ENCODE data around the gene CZIB.
A peak's percentile ranks its signal among the peaks of the same experiment; 100 is the strongest.

Gene CZIB

GRCh38 chr1:53220171-53220961, at the start of gene CZIB:
TSS of gene CZIB (minus strand) at chr1:53220634. CDS start at chr1:53220575, 59 bp downstream.
- peak; percentile 94 for DNase-seq (ENCODE audit: low read depth)

GRCh38 chr1:53270107-53270506, 49.7 kb upstream of the CZIB start:
- no peak for DNase-seq (ENCODE audit: low read depth)

- DNase-seq (ENCODE audit: low read depth) = no peak
Measured at GRCh38 chr1:53267761-53268160, 47.3 kb upstream of the CZIB start.

GRCh38 chr1:53266038-53266437, 45.6 kb upstream of the CZIB start:
- DNase-seq (ENCODE audit: low read depth) = peak; percentile 44

- no peak for DNase-seq (ENCODE audit: low read depth)
Measured at GRCh38 chr1:53265581-53265980, 45.1 kb upstream of the CZIB start.

GRCh38 chr1:53264048-53264447, 43.6 kb upstream of the CZIB start:
- DNase-seq (ENCODE audit: low read depth) = no peak

GRCh38 chr1:53262000-53262399, 41.6 kb upstream of the CZIB start:
- no peak for DNase-seq (ENCODE audit: low read depth)

GRCh38 chr1:53260631-53261247, 40.3 kb upstream of the CZIB start:
- no peak for DNase-seq (ENCODE audit: low read depth)

GRCh38 chr1:53259932-53260331, 39.5 kb upstream of the CZIB start:
- no peak for DNase-seq (ENCODE audit: low read depth)

- no peak for DNase-seq (ENCODE audit: low read depth)
Measured at GRCh38 chr1:53258216-53258615, 37.8 kb upstream of the CZIB start.

GRCh38 chr1:53257454-53258081, 37.1 kb upstream of the CZIB start:
- no peak for DNase-seq (ENCODE audit: low read depth)

GRCh38 chr1:53256511-53257453, 36.3 kb upstream of the CZIB start:
- no peak for DNase-seq (ENCODE audit: low read depth)

- no peak for DNase-seq (ENCODE audit: low read depth)
Measured at GRCh38 chr1:53255031-53255430, 34.6 kb upstream of the CZIB start.

GRCh38 chr1:53254011-53254640, 33.7 kb upstream of the CZIB start:
- DNase-seq (ENCODE audit: low read depth) = peak; percentile 62

- DNase-seq (ENCODE audit: low read depth) = no peak
Measured at GRCh38 chr1:53250325-53250724, 29.9 kb upstream of the CZIB start.

- DNase-seq (ENCODE audit: low read depth) = no peak
Measured at GRCh38 chr1:53249706-53250105, 29.3 kb upstream of the CZIB start.

- DNase-seq (ENCODE audit: low read depth) = peak; percentile 95
Measured at GRCh38 chr1:53246261-53247134, 26.1 kb upstream of the CZIB start.

- no peak for DNase-seq (ENCODE audit: low read depth)
Measured at GRCh38 chr1:53244141-53244540, 23.7 kb upstream of the CZIB start.

- no peak for DNase-seq (ENCODE audit: low read depth)
Measured at GRCh38 chr1:53242381-53242780, 21.9 kb upstream of the CZIB start.

- DNase-seq (ENCODE audit: low read depth) = no peak
Measured at GRCh38 chr1:53241828-53242227, 21.4 kb upstream of the CZIB start.

Measured in ELR (cell line).